ENCODE measurements around the gene LYPD4. TPM values are rescaled to one million over a fixed set of nuclear protein-coding genes. Genes with fewer than 3 reads are reported as not detected.

Gene LYPD4
- total RNA-seq, 1 experiment from 2014 or later, result not detected

DNA sequence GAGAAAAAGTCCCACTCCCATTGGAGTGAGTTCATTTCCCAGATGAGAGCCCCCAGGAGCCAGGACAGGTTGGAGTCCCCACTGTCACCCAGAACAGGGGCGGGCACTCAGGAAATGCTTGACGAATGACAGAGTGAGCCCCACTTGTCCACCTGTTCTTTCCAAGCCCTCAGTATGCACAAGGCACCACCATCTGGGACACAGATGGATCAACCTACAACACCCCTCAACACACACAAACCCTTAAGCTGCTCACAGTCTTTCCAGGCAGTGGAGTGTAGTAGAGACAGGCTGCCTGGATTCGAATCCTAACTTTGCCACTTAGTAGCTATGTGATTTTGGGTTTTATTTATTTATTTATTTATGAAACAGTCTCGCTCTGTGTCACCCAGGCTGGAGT, 46.5 kb upstream of the LYPD4 start:
- Histone ChIP-seq H4K20me1 (ENCODE audit: insufficient read depth) (peaks cover 19% of the 10 kb centered on the region), H3K9me2 (ENCODE audit: insufficient read depth) (no peaks in the 10 kb centered on the region), H3K4me2 (no peak overlapping the region), H3K36me3 (ENCODE audit: low read depth) (peaks cover 19% of the 10 kb centered on the region; the same call in 1 of the 2 replicates), H3K27me3 (ENCODE audit: insufficient read depth, low read depth) (no peaks in the 10 kb centered on the region), H3F3A (ENCODE audit: insufficient read depth, low read depth) (peaks cover 6% of the 10 kb centered on the region; the same call in 1 of the 2 replicates), H3K9me3 (ENCODE audit: insufficient read depth, low read depth) (no peaks in the 10 kb centered on the region), H2AFZ (no peak overlapping the region), H3K79me2 (ENCODE audit: low read depth) (peaks cover 19% of the 10 kb centered on the region), H3K27ac (no peak overlapping the region), H3K4me3 (no peak overlapping the region), H3K4me1 (replicated peaks; ENCODE audit: insufficient read depth) (peaks cover 27% of the 10 kb centered on the region)
- no peak for TF ChIP-seq EZH2 (IDR thresholded peaks at IDR 0.05; ENCODE audit: low read depth)
- no peak for TF ChIP-seq CTCF (conservative IDR thresholded peaks at IDR 0.05)
- ChIA-PET CTCF (no interaction called here), POLR2A (ENCODE audit: unreplicated experiment) (no interaction called here)
- DNase-seq, result no peak
- BruUV-seq (replicated peaks), result no TSS peak
- intact Hi-C loops (cut with micrococcal nuclease; ENCODE audit: unreplicated experiment), result no loop called here

- TF ChIP-seq CTCF (conservative IDR thresholded peaks at IDR 0.05), result no peak
- no peak for TF ChIP-seq EZH2 (IDR thresholded peaks at IDR 0.05; ENCODE audit: low read depth)
- Histone ChIP-seq H3F3A (ENCODE audit: insufficient read depth, low read depth) (peaks cover 11% of the 10 kb centered on the region; the same call in 1 of the 2 replicates), H3K27ac (no peak overlapping the region), H3K4me1 (replicated peaks; ENCODE audit: insufficient read depth) (peaks cover 31% of the 10 kb centered on the region), H3K27me3 (ENCODE audit: insufficient read depth, low read depth) (no peaks in the 10 kb centered on the region), H3K4me2 (no peak overlapping the region), H2AFZ (no peak overlapping the region), H3K79me2 (ENCODE audit: low read depth) (peaks cover 29% of the 10 kb centered on the region), H3K9me3 (ENCODE audit: insufficient read depth, low read depth) (no peaks in the 10 kb centered on the region), H3K36me3 (ENCODE audit: low read depth) (peaks cover 13% of the 10 kb centered on the region; the same call in 1 of the 2 replicates), H3K9me2 (ENCODE audit: insufficient read depth) (no peaks in the 10 kb centered on the region), H3K4me3 (no peak overlapping the region), H4K20me1 (ENCODE audit: insufficient read depth) (peaks cover 19% of the 10 kb centered on the region)
- POLR2A ChIA-PET (ENCODE audit: unreplicated experiment), result interaction anchor here (1.1 kb wide), 1 partner anchor 186 kb away, joined by 8 read pairs; the partner anchor contains the start of gene ZNF574
- no TSS peak for BruUV-seq (replicated peaks)
- DNase-seq, result no peak
- intact Hi-C loops (cut with micrococcal nuclease; ENCODE audit: unreplicated experiment), result loop anchor here (2.0 to 5.0 kb wide), 2 partner anchors 45 to 187 kb away; partner anchors contain the start of gene ZNF574
- CTCF ChIA-PET, result interaction anchor here (0.6 to 0.7 kb wide), 2 partner anchors 39 to 145 kb away, joined by 4 to 5 read pairs; no protein-coding TSS in a partner anchor
Observed at GRCh38 chr19:41889896-41890295, 45.4 kb upstream of the LYPD4 start.

- no peak for DNase-seq
- Histone ChIP-seq H4K20me1 (ENCODE audit: insufficient read depth) (peaks cover 19% of the 10 kb centered on the region), H3K4me3 (no peak overlapping the region), H3F3A (ENCODE audit: insufficient read depth, low read depth) (peaks cover 11% of the 10 kb centered on the region; the same call in 1 of the 2 replicates), H3K27ac (no peak overlapping the region), H2AFZ (no peak overlapping the region), H3K4me1 (replicated peaks; ENCODE audit: insufficient read depth) (peaks cover 31% of the 10 kb centered on the region), H3K9me2 (ENCODE audit: insufficient read depth) (no peaks in the 10 kb centered on the region), H3K36me3 (ENCODE audit: low read depth) (peaks cover 13% of the 10 kb centered on the region; the same call in 1 of the 2 replicates), H3K9me3 (ENCODE audit: insufficient read depth, low read depth) (no peaks in the 10 kb centered on the region), H3K27me3 (ENCODE audit: insufficient read depth, low read depth) (no peaks in the 10 kb centered on the region), H3K4me2 (no peak overlapping the region), H3K79me2 (ENCODE audit: low read depth) (peaks cover 35% of the 10 kb centered on the region)
- ChIA-PET POLR2A (ENCODE audit: unreplicated experiment) (no interaction called here), CTCF (no interaction called here)
- intact Hi-C loops (cut with micrococcal nuclease; ENCODE audit: unreplicated experiment), result loop anchor here (2.0 to 5.0 kb wide), 2 partner anchors 46 to 188 kb away; partner anchors contain the start of gene ZNF574
- BruUV-seq (replicated peaks), result no TSS peak
- TF ChIP-seq CTCF (conservative IDR thresholded peaks at IDR 0.05) (no peak), EZH2 (IDR thresholded peaks at IDR 0.05; ENCODE audit: low read depth) (no peak)
Observed at GRCh38 chr19:41888926-41889325, 44.4 kb upstream of the LYPD4 start.

Measured in PC-9 (cell line).